Caco-2 (cell line): ENCODE results near the gene RUNDC3A. TPM values are rescaled to one million over a fixed set of nuclear protein-coding genes. Genes with fewer than 3 reads are reported as not detected.

Experiments used
- BruUV-seq: library from RNA; stranded (reverse); fragments of 400-500 nt; replicated peaks from 2 replicates; lab custom pipeline; 2021; lab: Mats Ljungman, UMichigan
- CTCF ChIA-PET: fragments of 300-600 bp; sonication (Branson Sonifier 250); formaldehyde crosslinking; loops from one replicate; lab custom pipeline; 2022; ENCODE audit warnings: antibody characterized with exemption; lab: Charles Lee
- POLR2A ChIA-PET: fragments of 300-600 bp; sonication (Branson Sonifier 250); formaldehyde crosslinking; loops from one replicate; lab custom pipeline; 2022; ENCODE audit warnings: antibody characterized with exemption; lab: Charles Lee
- DNase-seq, 2 experiments: peaks; one replicate each; pipeline versions ENCODE4 v3.0.0 to v3.0.0-alpha.2; 2020 to 2022
- H3K27me3 ChIP-seq: replicated peaks from 2 replicates; pipeline ENCODE4 v1.6.0; 2011; ENCODE audit warnings: low read length; ENCODE audit not compliant: control insufficient read depth, insufficient read depth
- H3K36me3 ChIP-seq: 2 replicates; pipeline ENCODE4 v1.5.1; 2011; ENCODE audit warnings: low read length; ENCODE audit not compliant: control insufficient read depth, insufficient read depth
- H3K4me1 ChIP-seq: fragments of 250-450 bp; sonication (Bioruptor Pico); 2 replicates; pipeline ENCODE4 v1.5.1; 2020; ENCODE audit warnings: mild to moderate bottlenecking
- H3K4me3 ChIP-seq: 2 replicates; pipeline ENCODE4 v1.5.1; 2011; ENCODE audit warnings: low read depth, mild to moderate bottlenecking, control low read depth, low read length
- H3K9me3 ChIP-seq: fragments of 250-450 bp; sonication (Bioruptor Pico); 2 replicates; pipeline ENCODE4 v1.5.1; 2020; ENCODE audit warnings: mild to moderate bottlenecking, moderate library complexity
- H3K27ac Mint-ChIP-seq: one replicate; pipeline ENCODE4 v1.8.0; 2022; ENCODE audit warnings: mixed read lengths; ENCODE audit not compliant: unreplicated experiment
- H3K27me3 Mint-ChIP-seq: one replicate; pipeline ENCODE4 v1.8.0; 2022; ENCODE audit warnings: mixed read lengths; ENCODE audit not compliant: insufficient read depth, unreplicated experiment
- H3K36me3 Mint-ChIP-seq: one replicate; pipeline ENCODE4 v1.8.0; 2022; ENCODE audit warnings: mild to moderate bottlenecking, mixed read lengths; ENCODE audit not compliant: insufficient read depth, unreplicated experiment
- H3K4me1 Mint-ChIP-seq: one replicate; pipeline ENCODE4 v1.8.0; 2022; ENCODE audit warnings: low read depth, mixed read lengths; ENCODE audit not compliant: unreplicated experiment
- H3K4me3 Mint-ChIP-seq: one replicate; pipeline ENCODE4 v1.8.0; 2022; ENCODE audit warnings: mild to moderate bottlenecking, moderate library complexity, mixed read lengths; ENCODE audit not compliant: unreplicated experiment
- H3K9me3 Mint-ChIP-seq: one replicate; pipeline ENCODE4 v1.8.0; 2022; ENCODE audit warnings: mixed read lengths; ENCODE audit not compliant: unreplicated experiment
- CTCF ChIP-seq, 2 experiments: fragments of 200-600 bp in 1 of 2; IDR thresholded peaks; 1 replicate in 1 of 2; 2 replicates in 1 of 2; pipeline versions ENCODE4 v1.5.1 to v1.8.0; 2011 to 2022; ENCODE audit warnings: antibody characterized with exemption in 1 of 2, control low read depth in 1 of 2, inconsistent platforms in 1 of 2, low read depth in 1 of 2, low read length in 1 of 2, mild to moderate bottlenecking in 1 of 2, moderate library complexity in 1 of 2; ENCODE audit not compliant: insufficient read depth in 1 of 2, severe bottlenecking in 1 of 2, unreplicated experiment in 1 of 2
- intact Hi-C: fragments of 100-400 bp; cut with micrococcal nuclease; formaldehyde crosslinking; loops from one replicate; pipeline ENCODE4 v1.10.0; 2022; ENCODE audit not compliant: unreplicated experiment
- total RNA-seq: library from RNA; stranded (reverse); gene quantifications from 2 replicates; pipeline ENCODE4 v1.2.3, GENCODE V29; 2022

RUNDC3A gene
- total RNA-seq, 1 experiment from 2014 or later = 0.34 TPM

GRCh38 chr17:44279666-44280391 lies 28.6 kb upstream of the RUNDC3A start:
- intact Hi-C loops = no loop called here
- no TSS peak for BruUV-seq
- H3K9me3 ChIP-seq = no peaks in the 10 kb centered on the region
- ChIA-PET POLR2A (no interaction called here), CTCF (no interaction called here)
- no peak for TF ChIP-seq CTCF (IDR thresholded peaks at IDR 0.05; ENCODE audit: insufficient read depth in 1 of 2, low read depth in 1 of 2, low read length in 1 of 2, severe bottlenecking in 1 of 2, unreplicated experiment in 1 of 2)
- Mint-ChIP-seq H3K9me3 (no peaks in the 10 kb centered on the region), H3K27me3 (no peaks in the 10 kb centered on the region), H3K4me1 (no peaks in the 10 kb centered on the region), H3K36me3 (no peaks in the 10 kb centered on the region), H3K4me3 (no peak overlapping the region), H3K27ac (no peak overlapping the region)
- no peak for DNase-seq
- H3K36me3 ChIP-seq = no peaks in the 10 kb centered on the region
- no peaks in the 10 kb centered on the region for H3K27me3 ChIP-seq
- no peak overlapping the region for H3K4me3 ChIP-seq
- H3K4me1 ChIP-seq = no peaks in the 10 kb centered on the region

GRCh38 chr17:44280392-44280937 lies 27.9 kb upstream of the RUNDC3A start:
- Mint-ChIP-seq H3K4me1 (no peaks in the 10 kb centered on the region), H3K27me3 (no peaks in the 10 kb centered on the region), H3K27ac (no peak overlapping the region), H3K36me3 (no peaks in the 10 kb centered on the region), H3K9me3 (no peaks in the 10 kb centered on the region), H3K4me3 (no peak overlapping the region)
- no TSS peak for BruUV-seq
- Histone ChIP-seq H3K27me3 (no peaks in the 10 kb centered on the region), H3K9me3 (no peaks in the 10 kb centered on the region), H3K4me3 (no peak overlapping the region), H3K36me3 (no peaks in the 10 kb centered on the region), H3K4me1 (no peaks in the 10 kb centered on the region)
- no peak for DNase-seq
- no peak for TF ChIP-seq CTCF (IDR thresholded peaks at IDR 0.05; ENCODE audit: insufficient read depth in 1 of 2, low read depth in 1 of 2, low read length in 1 of 2, severe bottlenecking in 1 of 2, unreplicated experiment in 1 of 2)
- ChIA-PET CTCF (no interaction called here), POLR2A (no interaction called here)
- intact Hi-C loops = no loop called here

GRCh38 chr17:44281570-44281969 lies 26.8 kb upstream of the RUNDC3A start:
- Histone ChIP-seq H3K9me3 (no peaks in the 10 kb centered on the region), H3K27me3 (no peaks in the 10 kb centered on the region), H3K4me1 (no peaks in the 10 kb centered on the region), H3K36me3 (no peaks in the 10 kb centered on the region), H3K4me3 (no peak overlapping the region)
- ChIA-PET POLR2A (no interaction called here), CTCF (no interaction called here)
- TF ChIP-seq CTCF (IDR thresholded peaks at IDR 0.05; ENCODE audit: insufficient read depth in 1 of 2, low read depth in 1 of 2, low read length in 1 of 2, severe bottlenecking in 1 of 2, unreplicated experiment in 1 of 2) = no peak
- no peaks in the 10 kb centered on the region for H3K36me3 Mint-ChIP-seq
- no peaks in the 10 kb centered on the region for H3K9me3 Mint-ChIP-seq
- H3K27ac Mint-ChIP-seq = no peak overlapping the region
- intact Hi-C loops = no loop called here
- H3K4me1 Mint-ChIP-seq = no peaks in the 10 kb centered on the region
- no peaks in the 10 kb centered on the region for H3K27me3 Mint-ChIP-seq
- no peak overlapping the region for H3K4me3 Mint-ChIP-seq
- no TSS peak for BruUV-seq
- no peak for DNase-seq
